Mucosa of stomach (tissue), 1 donor: ENCODE results near the gene SLC12A5.
"Not testable (repeated sequence)": the region's sequence is repeated elsewhere in the genome, so short reads cannot be mapped to it uniquely, and the experiment has no call there.

ENCODE experiments used
- H3K27me3 ChIP-seq: one replicate; pipeline ENCODE4 v1.7.0; 2013; ENCODE audit warnings: mild to moderate bottlenecking, low read length; ENCODE audit not compliant: control insufficient read depth, insufficient read depth
- H3K36me3 ChIP-seq: one replicate; pipeline ENCODE4 v1.7.0; 2013; ENCODE audit warnings: low read length; ENCODE audit not compliant: control insufficient read depth, insufficient read depth
- H3K4me1 ChIP-seq: one replicate; pipeline ENCODE4 v1.7.0; 2013; ENCODE audit warnings: mild to moderate bottlenecking, low read length; ENCODE audit not compliant: control insufficient read depth, insufficient read depth
- H3K4me3 ChIP-seq: one replicate; pipeline ENCODE4 v1.7.0; 2013; ENCODE audit warnings: low read length
- H3K9ac ChIP-seq: one replicate; pipeline ENCODE4 v1.7.0; 2013; ENCODE audit warnings: mild to moderate bottlenecking, low read length, moderate library complexity
- H3K9me3 ChIP-seq: one replicate; pipeline ENCODE4 v1.7.0; 2013; ENCODE audit warnings: mild to moderate bottlenecking, low read length, moderate library complexity; ENCODE audit not compliant: control insufficient read depth
- donor health status: Pancreatic carcinoma.

SLC12A5 gene

DNA sequence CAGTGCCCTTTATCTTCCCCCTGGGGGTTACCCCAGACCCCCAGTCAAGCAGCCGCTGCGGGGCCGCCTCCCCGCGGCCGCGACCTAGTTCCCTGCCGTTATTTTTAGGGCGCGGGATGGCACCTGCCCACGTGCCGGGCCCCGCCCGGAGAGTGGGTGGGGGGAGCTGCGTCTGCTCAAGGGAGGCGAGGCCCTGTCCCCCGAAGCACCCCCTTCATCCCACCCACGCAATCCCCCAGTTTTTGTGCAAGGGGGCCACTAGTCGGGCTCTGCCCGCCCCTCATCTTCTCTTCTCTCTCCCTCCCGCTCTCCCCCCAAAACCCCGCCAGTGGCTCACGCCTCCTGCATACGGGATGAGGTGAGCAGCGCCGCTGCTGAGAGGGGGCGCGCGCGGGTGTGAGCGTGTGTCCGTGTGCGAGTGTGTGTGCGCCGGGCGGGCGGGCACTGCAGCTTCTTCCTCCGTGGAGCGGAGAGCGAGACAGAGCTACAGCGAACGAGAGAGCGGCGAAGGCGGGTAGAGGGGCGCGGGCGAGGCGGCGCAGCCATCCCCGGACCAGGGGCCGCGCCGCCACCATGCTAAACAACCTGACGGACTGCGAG is at the start of gene SLC12A5:
SLC12A5 (plus strand) TSS at position 444 of the 600 bp plus-strand sequence; CDS start at position 574, 130 bp downstream.
- no peaks in the 10 kb centered on the region for H3K4me1 ChIP-seq
- H3K27me3 ChIP-seq, result peaks cover 73% of the 10 kb centered on the region
- no peak within 1 kb of the TSS for H3K4me3 ChIP-seq
- no peaks in the 10 kb centered on the region for H3K9me3 ChIP-seq
- no peaks in the 10 kb centered on the region for H3K36me3 ChIP-seq
- H3K9ac ChIP-seq, result no peak within 1 kb of the TSS

DNA sequence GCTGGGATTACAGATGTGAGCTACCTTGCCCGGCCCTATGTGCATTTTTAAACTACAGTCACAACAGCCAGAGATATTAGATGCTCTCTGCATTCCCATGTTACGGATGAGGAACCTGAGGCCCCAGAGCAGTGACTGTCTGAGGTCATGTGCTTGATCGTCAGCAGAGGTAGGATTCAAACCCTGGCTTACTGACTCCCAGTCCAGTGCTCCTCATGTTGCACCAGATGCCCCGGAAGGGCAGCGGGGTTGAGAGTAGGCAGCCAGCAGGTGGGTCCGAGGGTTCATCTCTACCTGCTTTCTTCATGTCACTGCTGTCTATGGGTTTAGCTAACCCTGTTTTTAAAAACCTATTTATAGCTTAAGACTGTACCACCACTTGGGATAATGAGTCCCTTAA is 47.8 kb upstream of the SLC12A5 start:
- no peaks in the 10 kb centered on the region for H3K4me1 ChIP-seq
- H3K36me3 ChIP-seq, result no peaks in the 10 kb centered on the region
- H3K9ac ChIP-seq, result no peak overlapping the region
- H3K27me3 ChIP-seq, result peaks cover 4% of the 10 kb centered on the region
- no peak overlapping the region for H3K4me3 ChIP-seq
- no peaks in the 10 kb centered on the region for H3K9me3 ChIP-seq

DNA sequence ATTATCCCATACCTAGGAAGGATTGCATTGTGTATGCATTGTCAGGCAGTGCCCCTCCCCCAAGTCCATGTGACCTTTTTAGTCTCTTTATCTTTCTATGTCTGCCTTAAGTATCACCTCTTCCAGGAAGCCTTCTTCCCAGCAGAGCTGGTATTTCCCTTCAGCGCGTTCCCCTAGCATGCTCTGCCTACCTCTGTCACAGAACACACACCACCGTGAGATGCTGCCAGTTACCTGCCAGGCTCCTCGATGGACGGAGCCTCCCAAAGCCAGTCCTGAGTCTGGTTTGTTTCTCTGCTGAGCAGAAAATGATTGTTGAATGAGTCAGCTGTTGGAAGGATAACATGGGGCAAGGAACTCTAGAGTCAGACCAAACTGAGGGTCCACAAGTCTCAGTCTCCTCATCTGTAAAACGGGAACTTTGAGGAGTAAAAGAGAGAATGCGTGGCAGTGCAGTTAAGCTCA is 45.7 kb upstream of the SLC12A5 start:
- no peak overlapping the region for H3K9ac ChIP-seq
- no peaks in the 10 kb centered on the region for H3K9me3 ChIP-seq
- H3K4me1 ChIP-seq, result no peaks in the 10 kb centered on the region
- H3K4me3 ChIP-seq, result no peak overlapping the region
- H3K27me3 ChIP-seq, result peaks cover 4% of the 10 kb centered on the region
- H3K36me3 ChIP-seq, result no peaks in the 10 kb centered on the region

- peaks cover 9% of the 10 kb centered on the region for H3K27me3 ChIP-seq
- H3K9me3 ChIP-seq, result no peaks in the 10 kb centered on the region
Measured at GRCh38 chr20:45985573-45985972, 43.4 kb upstream of the SLC12A5 start.

GRCh38 chr20:45987108-45987780 is 41.8 kb upstream of the SLC12A5 start:
- Histone ChIP-seq H3K27me3 (peaks cover 9% of the 10 kb centered on the region), H3K9ac (no peak overlapping the region), H3K4me1 (no peaks in the 10 kb centered on the region), H3K4me3 (no peak overlapping the region), H3K9me3 (no peaks in the 10 kb centered on the region), H3K36me3 (no peaks in the 10 kb centered on the region)

More at GRCh38 chr20:45985573-45985972, 43.4 kb upstream of the SLC12A5 start:
- no peak overlapping the region for H3K9ac ChIP-seq
- no peak overlapping the region for H3K4me3 ChIP-seq
- H3K4me1 ChIP-seq, result no peaks in the 10 kb centered on the region
- no peaks in the 10 kb centered on the region for H3K36me3 ChIP-seq

- H3K4me1 ChIP-seq, H3K9ac ChIP-seq, H3K36me3 ChIP-seq, H3K4me3 ChIP-seq, H3K9me3 ChIP-seq, H3K27me3 ChIP-seq: not testable (repeated sequence)
Measured at GRCh38 chr20:45988830-45989229, 40.2 kb upstream of the SLC12A5 start.

- H3K27me3 ChIP-seq, result peaks cover 7% of the 10 kb centered on the region
- peaks cover 10% of the 10 kb centered on the region for H3K4me1 ChIP-seq
- H3K9me3 ChIP-seq, result no peaks in the 10 kb centered on the region
- no peak overlapping the region for H3K4me3 ChIP-seq
- no peak overlapping the region for H3K9ac ChIP-seq
- no peaks in the 10 kb centered on the region for H3K36me3 ChIP-seq
Measured at GRCh38 chr20:45991616-45992015, 37.4 kb upstream of the SLC12A5 start.

DNA sequence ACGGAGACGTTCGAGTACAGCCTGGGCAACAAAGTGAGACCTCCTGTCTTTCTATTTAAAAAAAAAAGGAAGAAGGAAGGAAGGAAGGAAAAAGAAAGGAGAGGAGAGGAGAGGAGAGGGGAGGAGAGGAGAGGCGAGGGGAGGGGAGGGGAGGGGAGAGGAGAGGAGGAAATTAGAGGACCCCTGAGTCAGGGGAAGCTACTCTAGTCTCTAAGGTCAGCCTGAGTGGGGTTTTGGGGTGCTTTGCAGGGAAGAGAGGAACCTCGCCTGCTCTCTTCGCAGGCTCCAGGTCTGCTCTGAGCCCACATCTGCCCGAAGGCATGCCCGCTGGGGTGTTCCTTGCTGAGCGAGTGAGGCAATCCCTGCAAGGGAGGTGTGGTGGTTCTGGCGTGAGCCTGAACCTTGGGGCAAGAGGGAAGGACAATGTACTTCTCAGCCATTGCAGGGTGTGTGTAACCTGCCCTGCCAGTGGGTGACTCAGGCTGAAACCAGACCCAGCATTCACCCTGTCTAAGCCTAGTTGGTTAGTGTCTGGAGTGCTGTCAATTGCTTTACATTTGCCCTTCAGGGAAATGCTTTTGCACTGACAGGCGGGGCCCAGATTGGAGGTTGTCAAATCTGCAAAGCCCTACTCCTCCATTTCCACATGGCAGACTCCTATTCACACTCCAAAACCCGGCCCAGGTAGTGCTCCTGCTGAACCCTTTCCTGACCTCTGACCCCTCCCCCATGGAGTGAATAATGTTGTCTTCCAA is 35.6 kb upstream of the SLC12A5 start:
- H3K4me1 ChIP-seq, result peaks cover 10% of the 10 kb centered on the region
- H3K9ac ChIP-seq, result no peak overlapping the region
- H3K36me3 ChIP-seq, result no peaks in the 10 kb centered on the region
- no peak overlapping the region for H3K4me3 ChIP-seq
- no peaks in the 10 kb centered on the region for H3K9me3 ChIP-seq
- peaks cover 24% of the 10 kb centered on the region for H3K27me3 ChIP-seq

- no peaks in the 10 kb centered on the region for H3K36me3 ChIP-seq
- H3K9ac ChIP-seq, result no peak overlapping the region
- H3K9me3 ChIP-seq, result no peaks in the 10 kb centered on the region
- H3K4me3 ChIP-seq, result no peak overlapping the region
- peaks cover 23% of the 10 kb centered on the region for H3K27me3 ChIP-seq
- H3K4me1 ChIP-seq, result peaks cover 10% of the 10 kb centered on the region
Measured at GRCh38 chr20:45994761-45995493, 34.1 kb upstream of the SLC12A5 start.

GRCh38 chr20:45995495-45996097 is 33.4 kb upstream of the SLC12A5 start:
- H3K27me3 ChIP-seq, result peaks cover 29% of the 10 kb centered on the region
- H3K9me3 ChIP-seq, H3K4me3 ChIP-seq, H3K9ac ChIP-seq, H3K36me3 ChIP-seq: not testable (repeated sequence)
- peaks cover 10% of the 10 kb centered on the region for H3K4me1 ChIP-seq

- no peak overlapping the region for H3K4me3 ChIP-seq
- no peaks in the 10 kb centered on the region for H3K9me3 ChIP-seq
- H3K4me1 ChIP-seq, result peaks cover 10% of the 10 kb centered on the region
- H3K27me3 ChIP-seq, result peaks cover 30% of the 10 kb centered on the region
- no peak overlapping the region for H3K9ac ChIP-seq
- H3K36me3 ChIP-seq, result no peaks in the 10 kb centered on the region
Measured at GRCh38 chr20:45997187-45997586, 31.8 kb upstream of the SLC12A5 start.
